GM19438 (cell line): ENCODE results near the gene RAB20.
"Not testable (repeated sequence)": the region's sequence is repeated elsewhere in the genome, so short reads cannot be mapped to it uniquely, and the experiment has no call there.

ENCODE experiments used
- ATAC-seq: cut with Tn5 transposase; IDR thresholded peaks from one replicate; pipeline ENCODE4 v1.9.1; 2021; ENCODE audit warnings: low read depth; ENCODE audit not compliant: unreplicated experiment

The RAB20 gene

GRCh38 chr13:110495881-110496280 lies 65.6 kb downstream of the RAB20 start:
- ATAC-seq: no peak

GRCh38 chr13:110495376-110495775 lies 66.1 kb downstream of the RAB20 start:
- no peak for ATAC-seq

GRCh38 chr13:110493613-110494012 lies 67.9 kb downstream of the RAB20 start:
- no peak for ATAC-seq

- no peak for ATAC-seq
These were observed 68.6 kb downstream of the RAB20 start for GRCh38 chr13:110492679-110493593.

GRCh38 chr13:110491869-110492678 lies 69.4 kb downstream of the RAB20 start:
- ATAC-seq: no peak

GRCh38 chr13:110490009-110490770 lies 71.3 kb downstream of the RAB20 start:
- ATAC-seq: no peak

GRCh38 chr13:110486880-110487279 lies 74.6 kb downstream of the RAB20 start:
- not testable (repeated sequence) for ATAC-seq

GRCh38 chr13:110486061-110486715 lies 75.3 kb downstream of the RAB20 start:
- ATAC-seq: no peak

GRCh38 chr13:110485604-110486003 lies 75.9 kb downstream of the RAB20 start:
- no peak for ATAC-seq

- ATAC-seq: no peak
These were observed 77.1 kb downstream of the RAB20 start for GRCh38 chr13:110484290-110485048.

- ATAC-seq: no peak
These were observed 78.0 kb downstream of the RAB20 start for GRCh38 chr13:110483386-110483968.

- no peak for ATAC-seq
These were observed 81.4 kb downstream of the RAB20 start for GRCh38 chr13:110480161-110480560.

GRCh38 chr13:110479648-110480047 lies 81.9 kb downstream of the RAB20 start:
- ATAC-seq: no peak

- no peak for ATAC-seq
These were observed 82.3 kb downstream of the RAB20 start for GRCh38 chr13:110479215-110479545.

GRCh38 chr13:110478405-110479214 lies 82.9 kb downstream of the RAB20 start:
- ATAC-seq: no peak

GRCh38 chr13:110477706-110478245 lies 83.7 kb downstream of the RAB20 start:
- ATAC-seq: no peak

- no peak for ATAC-seq
These were observed 85.3 kb downstream of the RAB20 start for GRCh38 chr13:110476220-110476617.

- no peak for ATAC-seq
These were observed 85.8 kb downstream of the RAB20 start for GRCh38 chr13:110475550-110476219.
